Gastroesophageal sphincter (tissue), 4 donors: ENCODE data around the gene EXOC3L4. TPM values are rescaled to one million over a fixed set of nuclear protein-coding genes. Genes with fewer than 3 reads are reported as not detected.

Source experiments
- ATAC-seq: fragments of 150-250 bp; one replicate; pipeline ENCODE4 v1.9.1; 2016; ENCODE audit warnings: mild to moderate bottlenecking, moderate library complexity
- H3K27ac ChIP-seq, 4 donors: fragments of 200-600 bp; sonication (generic) in 3 of 4; 1 replicate in 3 of 4; 2 replicates in 1 of 4; pipeline ENCODE4 v1.5.1; 2016 to 2019
- H3K27me3 ChIP-seq: fragments of 200-600 bp; sonication (generic); one replicate; pipeline ENCODE4 v1.5.1; 2019
- H3K36me3 ChIP-seq, 2 donors: fragments of 200-600 bp; sonication (generic); one replicate each; pipeline ENCODE4 v1.5.1; 2019; ENCODE audit warnings: control low read depth in 1 of 2
- H3K4me1 ChIP-seq, 3 donors: fragments of 200-600 bp; sonication (generic); 1 replicate in 2 of 3; 2 replicates in 1 of 3; pipeline ENCODE4 v1.5.1; 2016 to 2019; ENCODE audit warnings: control low read depth in 2 of 3
- H3K4me3 ChIP-seq, 2 donors: fragments of 200-600 bp; sonication (generic); one replicate each; pipeline ENCODE4 v1.5.1; 2019; ENCODE audit warnings: mild to moderate bottlenecking in 1 of 2, moderate library complexity in 1 of 2
- H3K9me3 ChIP-seq, 3 donors: fragments of 200-600 bp; sonication (generic); one replicate each; pipeline ENCODE4 v1.5.1; 2017 to 2019; ENCODE audit warnings: control low read depth in 2 of 3
- EP300 ChIP-seq: sonication (generic); formaldehyde crosslinking; IDR thresholded peaks from one replicate; pipeline ENCODE4 v1.6.1; 2017; ENCODE audit warnings: antibody characterized with exemption, mild to moderate bottlenecking
- POLR2A ChIP-seq, 2 donors: fragments of 450-650 bp; IDR thresholded peaks; one replicate each; pipeline ENCODE4 v1.6.1; 2017; ENCODE audit warnings: antibody characterized with exemption in 2 of 2, mild to moderate bottlenecking in 2 of 2, moderate library complexity in 1 of 2
- POLR2AphosphoS5 ChIP-seq: sonication (generic); formaldehyde crosslinking; IDR thresholded peaks from one replicate; pipeline ENCODE4 v1.6.1; 2017; ENCODE audit warnings: antibody characterized with exemption
- WGBS, 2 donors: methylation state at CpG; one replicate each; pipeline ENCODE4 v1.1.5; 2018; ENCODE audit warnings: low coverage in 1 of 2; 5-methylcytosine and 5-hydroxymethylcytosine counted together
- total RNA-seq, 4 donors: library from RNA; depleted of rRNA; stranded (reverse); fragments of >200 nt; gene quantifications; one replicate each; pipeline ENCODE4 v1.1.0, GENCODE V29; 2016
- TF ChIP-seq, protein P1 (sequence below), 4 experiments: fragments of 200-600 bp in 2 of 4; fragments of 450-650 bp in 2 of 4; sonication (generic) in 1 of 4; IDR thresholded peaks; one replicate each; pipeline ENCODE4 v1.5.1; 2017 to 2019; ENCODE audit warnings: antibody characterized with exemption in 4 of 4, mild to moderate bottlenecking in 2 of 4, moderate library complexity in 2 of 4

EXOC3L4 gene
- total RNA-seq, 4 donors from 2014 or later = 0.40 to 3.6 (median 0.45) TPM; not detected in 1

DNA sequence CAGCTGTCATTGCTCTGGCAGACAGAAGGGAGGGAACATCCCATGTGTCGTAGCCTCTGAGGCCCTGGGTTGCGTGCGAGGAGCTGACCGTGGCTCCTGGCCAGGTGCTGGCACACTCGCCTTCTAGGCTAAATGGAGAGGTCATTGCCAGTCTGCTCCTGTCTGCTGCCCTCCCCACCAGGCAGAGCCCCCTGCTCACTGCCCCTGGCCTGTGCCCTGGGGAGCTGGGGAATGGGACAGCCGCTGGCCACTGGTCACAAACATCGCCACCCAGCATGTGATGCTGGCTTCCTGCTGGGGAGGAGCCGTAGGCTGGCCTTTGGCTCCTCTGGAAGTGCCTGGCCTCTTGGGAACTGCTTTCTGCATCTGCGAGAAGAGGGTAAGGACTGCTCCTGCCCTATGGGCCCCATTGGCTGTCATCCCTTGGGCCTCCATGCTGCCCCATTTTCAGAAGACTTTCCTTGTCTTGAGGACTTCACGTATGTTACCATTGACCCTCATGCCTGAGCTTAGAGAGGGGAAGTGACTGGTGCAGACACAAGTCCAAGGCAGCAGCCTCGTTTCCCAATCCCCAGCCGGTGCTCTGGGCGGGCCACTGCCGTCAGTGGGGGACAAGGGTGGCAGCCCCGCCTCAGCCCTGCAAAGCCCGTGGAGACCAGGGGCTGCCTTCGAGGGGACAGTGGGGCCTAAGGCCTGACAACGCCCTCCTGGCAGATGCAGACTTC is 26.8 kb downstream of the EXOC3L4 start:
- H3K4me3 ChIP-seq = peak overlapping the region in 1 of 2 donors; percentile 73

DNA sequence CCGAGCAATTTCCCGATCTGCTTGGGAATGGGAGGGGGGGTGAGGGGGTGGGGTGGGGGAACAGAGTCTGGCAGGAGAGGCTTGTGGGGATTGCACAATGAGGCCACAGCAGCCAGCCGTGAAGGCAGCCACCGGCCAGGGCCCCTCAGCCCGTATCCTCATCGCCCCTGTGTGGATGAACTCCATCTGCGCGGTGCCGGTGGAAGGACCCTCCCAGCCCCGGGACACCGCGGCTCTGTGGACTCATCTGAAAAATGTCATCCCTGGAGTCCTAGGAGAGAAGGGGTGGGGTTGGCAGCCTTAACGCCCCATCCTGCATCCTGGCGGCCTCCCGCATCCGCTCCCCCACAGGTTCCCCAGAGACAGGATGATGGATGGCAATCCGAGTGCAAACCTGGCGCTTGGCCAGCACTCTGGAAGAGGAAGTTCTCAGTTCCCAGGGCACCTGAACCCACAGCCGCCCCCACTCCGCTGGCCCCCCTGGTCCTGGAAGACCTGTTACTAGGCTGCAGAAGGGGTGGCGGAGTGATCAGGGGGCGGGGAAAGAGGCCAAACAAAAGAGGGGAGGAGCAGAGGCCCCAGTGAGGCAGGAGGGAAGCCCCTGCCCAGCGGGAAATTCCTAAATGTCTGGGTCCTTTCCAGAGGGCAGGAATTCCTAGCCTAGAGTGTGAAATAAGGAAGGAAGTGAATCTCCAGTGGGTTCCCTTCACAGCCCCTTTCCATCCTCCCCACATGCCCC is 27.5 kb downstream of the EXOC3L4 start:
- Histone ChIP-seq H3K4me3 (peak overlapping the region in 1 of 2 donors; percentile 73), H3K4me1 (peaks cover 0 to 86% (median 47%) of the 10 kb centered on the region in 3 donors), H3K27ac (peak overlapping the region; percentile 47 to 91 (median 90)), H3K36me3 (no peaks in the 10 kb centered on the region), H3K27me3 (peaks cover 41% of the 10 kb centered on the region), H3K9me3 (no peaks in the 10 kb centered on the region)
- 0 to 12% methylated on average over 1 to 11 of the region's 23 CpGs for WGBS, 2 donors
- TF ChIP-seq, protein P1, sequence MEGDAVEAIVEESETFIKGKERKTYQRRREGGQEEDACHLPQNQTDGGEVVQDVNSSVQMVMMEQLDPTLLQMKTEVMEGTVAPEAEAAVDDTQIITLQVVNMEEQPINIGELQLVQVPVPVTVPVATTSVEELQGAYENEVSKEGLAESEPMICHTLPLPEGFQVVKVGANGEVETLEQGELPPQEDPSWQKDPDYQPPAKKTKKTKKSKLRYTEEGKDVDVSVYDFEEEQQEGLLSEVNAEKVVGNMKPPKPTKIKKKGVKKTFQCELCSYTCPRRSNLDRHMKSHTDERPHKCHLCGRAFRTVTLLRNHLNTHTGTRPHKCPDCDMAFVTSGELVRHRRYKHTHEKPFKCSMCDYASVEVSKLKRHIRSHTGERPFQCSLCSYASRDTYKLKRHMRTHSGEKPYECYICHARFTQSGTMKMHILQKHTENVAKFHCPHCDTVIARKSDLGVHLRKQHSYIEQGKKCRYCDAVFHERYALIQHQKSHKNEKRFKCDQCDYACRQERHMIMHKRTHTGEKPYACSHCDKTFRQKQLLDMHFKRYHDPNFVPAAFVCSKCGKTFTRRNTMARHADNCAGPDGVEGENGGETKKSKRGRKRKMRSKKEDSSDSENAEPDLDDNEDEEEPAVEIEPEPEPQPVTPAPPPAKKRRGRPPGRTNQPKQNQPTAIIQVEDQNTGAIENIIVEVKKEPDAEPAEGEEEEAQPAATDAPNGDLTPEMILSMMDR (IDR thresholded peaks at IDR 0.05) = no peak
- TF ChIP-seq POLR2AphosphoS5 (peak; percentile 40), POLR2A (IDR thresholded peaks at IDR 0.05) (no peak)
- ATAC-seq = peak; percentile 76

More for the DNA sequence above, 26.8 kb downstream of the EXOC3L4 start:
- Histone ChIP-seq H3K27ac (peak overlapping the region; percentile 1 to 91 (median 90)), H3K4me1 (peaks cover 0 to 79% (median 43%) of the 10 kb centered on the region in 3 donors), H3K36me3 (no peaks in the 10 kb centered on the region), H3K9me3 (no peaks in the 10 kb centered on the region), H3K27me3 (peaks cover 41% of the 10 kb centered on the region)
- 62% methylated on average over 3 of the region's 18 CpGs; no CpG with 5 or more reads in 1 of the 2 donors for WGBS, 2 donors
- ATAC-seq = peak; percentile 58
- TF ChIP-seq EP300 (no peak), POLR2A (IDR thresholded peaks at IDR 0.05) (no peak), POLR2AphosphoS5 (peak; percentile 17)
- TF ChIP-seq, protein P1 (IDR thresholded peaks at IDR 0.05) = no peak

DNA sequence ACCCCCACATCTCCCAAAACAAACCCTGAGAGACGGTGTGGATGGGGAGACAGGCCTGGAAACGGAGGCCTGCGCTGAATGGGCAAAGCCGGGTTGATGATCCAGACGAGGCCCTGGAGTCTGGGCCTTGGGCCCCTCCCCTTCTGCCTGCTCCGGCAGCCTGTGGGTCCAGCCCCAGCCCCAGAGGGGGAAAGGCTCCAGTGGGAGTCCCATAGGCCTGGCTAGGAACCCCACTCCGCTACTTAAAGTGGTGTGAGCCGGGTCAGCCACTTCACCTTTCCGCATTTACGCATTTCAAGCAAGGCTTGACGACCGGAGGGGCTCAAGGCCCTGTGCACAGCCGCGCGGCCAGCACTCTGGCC is 28.0 kb downstream of the EXOC3L4 start:
- peaks cover 0 to 89% (median 47%) of the 10 kb centered on the region in 3 donors for H3K4me1 ChIP-seq
- no peaks in the 10 kb centered on the region for H3K9me3 ChIP-seq
- TF ChIP-seq, protein P1 (IDR thresholded peaks at IDR 0.05) = peak in 1 of 4 experiments; percentile 11
- no peak for TF ChIP-seq POLR2A (IDR thresholded peaks at IDR 0.05)
- peak overlapping the region; percentile 33 to 73 for H3K4me3 ChIP-seq
- WGBS, 2 donors = 19 to 60% methylated on average over 1 to 6 of the region's 15 CpGs
- ATAC-seq = peak; percentile 3
- H3K27ac ChIP-seq = peak overlapping the region; percentile 47 to 91 (median 90)
- peaks cover 41% of the 10 kb centered on the region for H3K27me3 ChIP-seq
- H3K36me3 ChIP-seq = no peaks in the 10 kb centered on the region

DNA sequence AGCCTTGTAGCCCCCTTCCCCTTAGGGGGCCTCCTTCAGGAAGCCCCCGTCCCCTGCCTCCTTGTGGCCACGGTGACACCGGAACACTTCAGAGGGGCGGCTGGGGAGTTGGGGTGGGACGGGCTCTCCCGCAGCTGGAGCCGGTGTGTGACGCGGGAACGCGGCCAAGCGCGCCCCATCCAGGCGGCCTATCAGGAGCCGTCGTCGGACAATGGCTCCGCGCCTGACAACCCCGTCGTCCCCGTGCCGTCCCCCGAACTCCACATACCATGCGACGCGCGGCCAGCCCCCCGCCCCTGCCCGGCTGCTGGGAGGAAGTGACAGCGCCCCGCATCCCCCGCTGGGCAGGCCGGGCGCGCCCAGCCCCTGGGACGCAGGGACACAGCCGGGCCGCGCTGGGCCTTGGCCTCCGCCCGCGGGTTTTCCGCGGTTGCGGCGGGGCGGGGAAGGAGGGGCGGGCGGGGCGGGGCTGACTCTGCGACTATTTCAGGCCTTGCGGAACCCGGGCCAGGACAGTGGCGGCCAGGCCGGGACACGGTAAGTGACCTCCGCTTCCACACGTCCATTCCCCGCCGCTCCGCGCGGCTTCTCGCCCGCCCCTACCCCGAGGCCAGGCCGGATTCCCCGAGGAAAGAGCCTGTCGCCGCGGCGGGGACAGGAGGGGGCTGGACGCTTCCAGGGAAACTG is 28.6 kb downstream of the EXOC3L4 start, which contains the start of gene TNFAIP2:
TNFAIP2 (plus strand) TSS at position 515 of the 687 bp plus-strand sequence. CDS start 2,997 bp downstream, outside the sequence.
- H3K36me3 ChIP-seq = no peaks in the 10 kb centered on the region
- peaks cover 0 to 89% (median 47%) of the 10 kb centered on the region in 3 donors for H3K4me1 ChIP-seq
- H3K9me3 ChIP-seq = no peaks in the 10 kb centered on the region
- WGBS, 2 donors = no CpG with 5 or more reads among the region's 74 CpGs
- peaks cover 41% of the 10 kb centered on the region for H3K27me3 ChIP-seq
- H3K27ac ChIP-seq = peak within 1 kb of the TSS; percentile 47 to 91 (median 90)
- ATAC-seq = peak; percentile 24
- H3K4me3 ChIP-seq = peak within 1 kb of the TSS; percentile 33 to 73
- TF ChIP-seq POLR2AphosphoS5 (peak; percentile 48), POLR2A (IDR thresholded peaks at IDR 0.05) (peak; percentile 81 to 88), EP300 (no peak)
- TF ChIP-seq, protein P1 (IDR thresholded peaks at IDR 0.05) = no peak
